Measurements from ENCODE around the gene CLDN2.

DNA sequence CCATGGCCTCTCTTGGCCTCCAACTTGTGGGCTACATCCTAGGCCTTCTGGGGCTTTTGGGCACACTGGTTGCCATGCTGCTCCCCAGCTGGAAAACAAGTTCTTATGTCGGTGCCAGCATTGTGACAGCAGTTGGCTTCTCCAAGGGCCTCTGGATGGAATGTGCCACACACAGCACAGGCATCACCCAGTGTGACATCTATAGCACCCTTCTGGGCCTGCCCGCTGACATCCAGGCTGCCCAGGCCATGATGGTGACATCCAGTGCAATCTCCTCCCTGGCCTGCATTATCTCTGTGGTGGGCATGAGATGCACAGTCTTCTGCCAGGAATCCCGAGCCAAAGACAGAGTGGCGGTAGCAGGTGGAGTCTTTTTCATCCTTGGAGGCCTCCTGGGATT, 8.0 kb downstream of the CLDN2 start:
- TF ChIP-seq, protein P1, sequence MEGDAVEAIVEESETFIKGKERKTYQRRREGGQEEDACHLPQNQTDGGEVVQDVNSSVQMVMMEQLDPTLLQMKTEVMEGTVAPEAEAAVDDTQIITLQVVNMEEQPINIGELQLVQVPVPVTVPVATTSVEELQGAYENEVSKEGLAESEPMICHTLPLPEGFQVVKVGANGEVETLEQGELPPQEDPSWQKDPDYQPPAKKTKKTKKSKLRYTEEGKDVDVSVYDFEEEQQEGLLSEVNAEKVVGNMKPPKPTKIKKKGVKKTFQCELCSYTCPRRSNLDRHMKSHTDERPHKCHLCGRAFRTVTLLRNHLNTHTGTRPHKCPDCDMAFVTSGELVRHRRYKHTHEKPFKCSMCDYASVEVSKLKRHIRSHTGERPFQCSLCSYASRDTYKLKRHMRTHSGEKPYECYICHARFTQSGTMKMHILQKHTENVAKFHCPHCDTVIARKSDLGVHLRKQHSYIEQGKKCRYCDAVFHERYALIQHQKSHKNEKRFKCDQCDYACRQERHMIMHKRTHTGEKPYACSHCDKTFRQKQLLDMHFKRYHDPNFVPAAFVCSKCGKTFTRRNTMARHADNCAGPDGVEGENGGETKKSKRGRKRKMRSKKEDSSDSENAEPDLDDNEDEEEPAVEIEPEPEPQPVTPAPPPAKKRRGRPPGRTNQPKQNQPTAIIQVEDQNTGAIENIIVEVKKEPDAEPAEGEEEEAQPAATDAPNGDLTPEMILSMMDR (IDR thresholded peaks at IDR 0.05): no peak
- no peak for TF ChIP-seq POLR2A (IDR thresholded peaks at IDR 0.05)

All from adrenal gland (tissue), 5 donors.